H1 (cell line): ENCODE data around the gene ACCSL. TPM values are rescaled to one million over a fixed set of nuclear protein-coding genes. Genes with fewer than 3 reads are reported as not detected.

Experiments used
- CTCF ChIA-PET: fragments of 300-600 bp; sonication (Branson Sonifier 250); formaldehyde crosslinking; loops from one replicate; lab custom pipeline; 2021; ENCODE audit not compliant: partially characterized antibody; lab: Charles Lee
- POLR2A ChIA-PET: fragments of 300-600 bp; sonication (Branson Sonifier 250); formaldehyde crosslinking; loops from one replicate; lab custom pipeline; 2021; ENCODE audit warnings: inconsistent platforms; ENCODE audit not compliant: partially characterized antibody; lab: Charles Lee
- DNase-seq, 2 experiments: peaks; one replicate each; pipeline versions ENCODE4 v3.0.0 to v3.0.0-alpha.2; 2010 to 2022; ENCODE audit warnings: low spot score in 2 of 2, low read depth in 1 of 2, mixed read lengths in 1 of 2
- FAIRE-seq: peaks from 2 replicates; lab custom pipeline; 2011; peaks lifted over from hg19 to GRCh38; lab: Jason Lieb, UNC
- H2AFZ ChIP-seq: 2 replicates; pipeline ENCODE4 v1.8.1; 2012; ENCODE audit warnings: low read length, inconsistent platforms
- H2AK5ac ChIP-seq: 2 replicates; pipeline ENCODE4 v1.6.1; 2013; ENCODE audit warnings: low read depth, low read length
- H2BK120ac ChIP-seq: replicated peaks from 2 replicates; pipeline ENCODE3; 2013; ENCODE audit warnings: low read depth, low read length, inconsistent platforms
- H2BK12ac ChIP-seq: 2 replicates; pipeline ENCODE4 v1.6.1; 2013; ENCODE audit warnings: low read depth, low read length
- H2BK15ac ChIP-seq: 2 replicates; pipeline ENCODE4 v1.6.1; 2013; ENCODE audit warnings: low read length
- H2BK20ac ChIP-seq: 2 replicates; pipeline ENCODE4 v1.6.1; 2013; ENCODE audit warnings: low read length
- H2BK5ac ChIP-seq: 2 replicates; pipeline ENCODE4 v1.6.1; 2013; ENCODE audit warnings: low read depth, low read length
- H3K14ac ChIP-seq: 2 replicates; pipeline ENCODE4 v1.6.1; 2013; ENCODE audit warnings: inconsistent platforms; ENCODE audit not compliant: insufficient read length
- H3K18ac ChIP-seq: 2 replicates; pipeline ENCODE4 v1.6.1; 2013; ENCODE audit warnings: low read length; ENCODE audit errors: extremely low read depth
- H3K23ac ChIP-seq: 2 replicates; pipeline ENCODE4 v1.6.1; 2013; ENCODE audit warnings: inconsistent platforms; ENCODE audit not compliant: insufficient read length
- H3K23me2 ChIP-seq: 2 replicates; pipeline ENCODE4 v1.6.1; 2013; ENCODE audit warnings: low read depth, low read length
- H3K27ac ChIP-seq: 2 replicates; pipeline ENCODE4 v1.6.1; 2011; ENCODE audit warnings: low read depth, low read length, inconsistent platforms
- H3K27me3 ChIP-seq, 4 experiments: replicated peaks in 1 of 4; 1 replicate in 1 of 4; 2 replicates in 3 of 4; pipeline versions ENCODE4 v1.6.1 to v1.8.1; 2011 to 2013; ENCODE audit warnings: low read length in 3 of 4, mild to moderate bottlenecking in 3 of 4, inconsistent platforms in 2 of 4, mixed read lengths in 2 of 4, moderate library complexity in 1 of 4; ENCODE audit not compliant: control insufficient read depth in 3 of 4, insufficient read depth in 3 of 4; ENCODE audit errors: extremely low read depth in 1 of 4
- H3K36me3 ChIP-seq, 4 experiments: 2 replicates each; pipeline versions ENCODE4 v1.6.1 to v1.8.1; 2011 to 2013; ENCODE audit warnings: mild to moderate bottlenecking in 4 of 4, low read length in 3 of 4, moderate library complexity in 2 of 4, control low read depth in 1 of 4, inconsistent platforms in 1 of 4; ENCODE audit not compliant: insufficient read depth in 4 of 4, control insufficient read depth in 2 of 4
- H3K4ac ChIP-seq: replicated peaks from 2 replicates; pipeline ENCODE3; 2013; ENCODE audit warnings: low read length, low read depth, mixed read lengths, inconsistent platforms; ENCODE audit not compliant: insufficient read length
- H3K4me1 ChIP-seq, 4 experiments: replicated peaks in 1 of 4; 1 replicate in 1 of 4; 2 replicates in 3 of 4; pipeline versions ENCODE4 v1.6.1 to v1.8.1; 2011 to 2013; ENCODE audit warnings: low read length in 3 of 4, inconsistent platforms in 2 of 4, mixed read lengths in 1 of 4; ENCODE audit not compliant: insufficient read depth in 4 of 4, control insufficient read depth in 3 of 4
- H3K4me2 ChIP-seq, 2 experiments: 2 replicates each; pipeline versions ENCODE4 v1.6.1 to v1.8.1; 2011 to 2013; ENCODE audit warnings: low read depth in 2 of 2, low read length in 2 of 2, control low read depth in 1 of 2, inconsistent platforms in 1 of 2, mild to moderate bottlenecking in 1 of 2; ENCODE audit not compliant: insufficient read depth in 1 of 2
- H3K4me3 ChIP-seq, 4 experiments: fragments of 200-600, 300-600 bp in 1 of 4; sonication (generic), shearing (Covaris generic), sonication (Bioruptor Twin) in 1 of 4; 2 replicates each; pipeline versions ENCODE4 v1.5.1 to v1.8.1; 2011 to 2016; ENCODE audit warnings: low read length in 4 of 4, low read depth in 3 of 4, control low read depth in 2 of 4, inconsistent platforms in 2 of 4, mild to moderate bottlenecking in 2 of 4, mixed read lengths in 1 of 4, moderate library complexity in 1 of 4; ENCODE audit not compliant: insufficient read depth in 2 of 4; ENCODE audit errors: extremely low read depth in 1 of 4
- H3K56ac ChIP-seq: replicated peaks from 2 replicates; pipeline ENCODE3; 2013; ENCODE audit warnings: low read depth, mild to moderate bottlenecking, mixed read lengths, low read length, inconsistent platforms; ENCODE audit not compliant: insufficient read length
- H3K79me1 ChIP-seq: 2 replicates; pipeline ENCODE4 v1.6.1; 2013; ENCODE audit warnings: low read depth, low read length, control low read depth
- H3K79me2 ChIP-seq, 2 experiments: 2 replicates each; pipeline versions ENCODE4 v1.6.1 to v1.8.1; 2012 to 2013; ENCODE audit warnings: low read length in 2 of 2, mild to moderate bottlenecking in 2 of 2, inconsistent platforms in 1 of 2; ENCODE audit not compliant: insufficient read depth in 2 of 2, control insufficient read depth in 1 of 2
- H3K9ac ChIP-seq, 4 experiments: replicated peaks in 1 of 4; 1 replicate in 1 of 4; 2 replicates in 3 of 4; pipeline versions ENCODE4 v1.6.1 to v1.8.1; 2011 to 2013; ENCODE audit warnings: low read depth in 3 of 4, low read length in 3 of 4, control low read depth in 2 of 4, mild to moderate bottlenecking in 2 of 4, moderate library complexity in 2 of 4, inconsistent platforms in 1 of 4; ENCODE audit errors: extremely low read depth in 1 of 4
- H3K9me3 ChIP-seq, 2 experiments: 2 replicates each; pipeline versions ENCODE4 v1.6.1 to v1.8.1; 2012 to 2013; ENCODE audit warnings: mild to moderate bottlenecking in 2 of 2, moderate library complexity in 2 of 2, control low read depth in 1 of 2, inconsistent platforms in 1 of 2, low read depth in 1 of 2, low read length in 1 of 2, mixed read lengths in 1 of 2; ENCODE audit not compliant: insufficient read depth in 2 of 2
- H4K20me1 ChIP-seq, 2 experiments: replicated peaks in 1 of 2; 2 replicates each; pipeline versions ENCODE3 to v1.8.1; 2011 to 2013; ENCODE audit warnings: inconsistent platforms in 2 of 2, low read length in 2 of 2, mild to moderate bottlenecking in 1 of 2; ENCODE audit not compliant: insufficient read depth in 2 of 2, control insufficient read depth in 1 of 2
- H4K5ac ChIP-seq: 2 replicates; pipeline ENCODE4 v1.6.1; 2013; ENCODE audit warnings: low read length, low read depth, mixed read lengths, inconsistent platforms; ENCODE audit not compliant: insufficient read length
- H4K8ac ChIP-seq: 2 replicates; pipeline ENCODE4 v1.8.0; 2013; ENCODE audit warnings: mild to moderate bottlenecking, moderate library complexity, low read length, inconsistent platforms; ENCODE audit not compliant: insufficient read depth; ENCODE audit errors: extremely low read depth
- H4K91ac ChIP-seq: replicated peaks from 2 replicates; pipeline ENCODE3; 2013; ENCODE audit warnings: low read length, mixed read lengths, inconsistent platforms; ENCODE audit not compliant: insufficient read length
- BCL11A ChIP-seq, 2 experiments: IDR thresholded peaks; one replicate each; pipeline ENCODE4 v1.6.1; 2011; ENCODE audit warnings: low read depth in 2 of 2, low read length in 2 of 2, mild to moderate bottlenecking in 2 of 2
- BRCA1 ChIP-seq: IDR thresholded peaks from 2 replicates; pipeline ENCODE4 v1.6.1; 2012; ENCODE audit warnings: low read depth, low read length, improper control_type of control experiment
- CTBP2 ChIP-seq: IDR thresholded peaks from 2 replicates; pipeline ENCODE4 v1.7.0; 2011; ENCODE audit warnings: borderline replicate concordance, mild to moderate bottlenecking, moderate library complexity, mixed read lengths, low read length; ENCODE audit not compliant: insufficient read depth, insufficient read length
- FOSL1 ChIP-seq: IDR thresholded peaks from 2 replicates; pipeline ENCODE4 v1.6.1; 2011; ENCODE audit warnings: mild to moderate bottlenecking, low read depth, low read length, moderate library complexity; ENCODE audit not compliant: insufficient read depth
- GABPA ChIP-seq: IDR thresholded peaks from 2 replicates; pipeline ENCODE4 v1.6.1; 2011; ENCODE audit warnings: mild to moderate bottlenecking, low read length, moderate library complexity, borderline replicate concordance; ENCODE audit not compliant: insufficient read depth
- NANOG ChIP-seq: IDR thresholded peaks from 2 replicates; pipeline ENCODE4 v1.6.1; 2011; ENCODE audit warnings: low read length, low read depth, mild to moderate bottlenecking, inconsistent platforms; ENCODE audit not compliant: insufficient read depth, poor library complexity, severe bottlenecking
- NRF1 ChIP-seq: IDR thresholded peaks from 2 replicates; pipeline ENCODE4 v1.6.1; 2011; ENCODE audit warnings: mild to moderate bottlenecking, low read depth, low read length, improper control_type of control experiment
- POLR2AphosphoS5 ChIP-seq: IDR thresholded peaks from 2 replicates; pipeline ENCODE4 v1.6.1; 2011; ENCODE audit warnings: low read depth, low read length
- SP2 ChIP-seq: IDR thresholded peaks from 2 replicates; pipeline ENCODE4 v1.6.1; 2012; ENCODE audit warnings: mild to moderate bottlenecking, low read length, inconsistent platforms
- SUZ12 ChIP-seq: fragments of 200-600 bp; sonication (generic); IDR thresholded peaks from 2 replicates; pipeline ENCODE4 v1.6.1; 2012; ENCODE audit warnings: mild to moderate bottlenecking, inconsistent platforms, low read length, moderate library complexity, mixed read lengths
- YY1 ChIP-seq: IDR thresholded peaks from 2 replicates; pipeline ENCODE4 v1.6.1; 2011; ENCODE audit warnings: low read depth, mild to moderate bottlenecking, low read length
- WGBS, 2 experiments: shearing (Covaris generic) in 1 of 2; methylation state at CpG; one replicate each; pipeline versions ENCODE4 v1.1.6 to v1.1.7; 2013 to 2015; ENCODE audit warnings: low lambda C conversion rate in 2 of 2, mixed read lengths in 2 of 2, inconsistent platforms in 1 of 2, low coverage in 1 of 2, missing lambda C conversion rate in 1 of 2; ENCODE audit not compliant: insufficient replicate concordance in 2 of 2, insufficient coverage in 1 of 2, insufficient read length in 1 of 2; ENCODE audit errors: extremely low coverage in 1 of 2, missing lambda C conversion rate in 1 of 2; 5-methylcytosine and 5-hydroxymethylcytosine counted together
- polyA plus RNA-seq, 7 experiments: library from polyadenylated mRNA; depleted of rRNA in 3 of 7; stranded (reverse) in 5 of 7; unstranded in 2 of 7; fragments of >200 nt in 5 of 7; fragments of 200-250 nt in 2 of 7; gene quantifications; 1 replicate in 5 of 7; 2 replicates in 1 of 7; 4 replicates in 1 of 7; pipeline versions ENCODE4 v1.2.1 to v1.2.3, GENCODE V29; 2011 to 2013; ENCODE audit warnings: missing spikeins in 2 of 7, mixed read lengths in 2 of 7
- total RNA-seq: library from RNA; stranded (reverse); fragmentation: NEBNext Ultra II Directional; extraction: Animal tissue kit (Norgen Biotek cat#: 25700); gene quantifications from 2 replicates; pipeline ENCODE4 v1.2.1, GENCODE V29; 2021

The ACCSL gene
- total and polyA plus RNA-seq, 2 of the 8 experiments (the other 6 are each of a cell fraction or from before 2014, with no cell fraction given), result not detected

DNA sequence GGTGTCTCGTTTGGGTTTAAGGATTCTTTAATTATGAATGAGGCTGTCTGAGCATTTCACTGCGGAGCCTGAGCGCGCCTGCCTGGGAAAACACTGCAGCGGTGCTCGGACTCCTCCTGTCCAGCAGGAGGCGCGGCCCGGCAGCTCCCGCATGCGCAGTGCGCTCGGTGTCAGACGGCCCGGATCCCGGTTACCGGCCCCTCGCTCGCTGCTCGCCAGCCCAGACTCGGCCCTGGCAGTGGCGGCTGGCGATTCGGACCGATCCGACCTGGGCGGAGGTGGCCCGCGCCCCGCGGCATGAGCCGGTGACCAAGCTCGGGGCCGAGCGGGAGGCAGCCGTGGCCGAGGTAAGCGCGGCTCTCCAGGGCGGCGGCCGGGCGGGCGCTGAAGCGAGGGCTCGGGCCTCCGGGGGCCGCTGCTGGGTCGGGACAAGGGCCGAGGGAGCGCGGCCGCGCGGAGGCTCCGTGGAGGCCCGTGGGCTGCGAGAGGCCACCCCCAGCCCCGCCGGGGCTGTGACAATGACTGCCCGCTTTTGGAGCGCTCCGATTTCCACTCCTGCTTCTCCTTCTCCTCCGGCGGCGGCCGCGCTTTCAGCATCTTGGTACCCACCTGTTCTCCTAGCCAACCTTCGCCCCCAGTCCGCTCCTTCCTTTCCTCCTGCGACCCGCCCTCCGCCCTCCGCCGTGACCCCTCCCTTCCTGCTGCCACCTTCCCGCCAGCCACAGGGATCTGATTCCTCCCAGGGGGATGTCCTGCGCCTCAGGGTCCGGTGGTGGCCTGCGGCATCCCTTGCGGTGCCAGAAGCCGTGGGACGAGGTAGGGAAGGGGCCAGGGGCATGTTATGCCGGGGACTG is 48.0 kb downstream of the ACCSL start, which contains the start of gene EXT2:
EXT2 (plus strand) TSS at position 173 of the 854 bp plus-strand sequence. CDS start 12,035 bp downstream, outside the sequence.
- peak in 1 of 2 experiments; percentile 94 for DNase-seq
- FAIRE-seq, result no peak
- peaks cover 0 to 6% of the 10 kb centered on the region in 2 experiments; a peak in 2 of 4 replicates for H3K79me2 ChIP-seq
- TF ChIP-seq NRF1, result peak; percentile 85
- TF ChIP-seq BRCA1, result no peak
- no peak for TF ChIP-seq YY1
- no peak for TF ChIP-seq CTBP2
- no peak for TF ChIP-seq NANOG
- no peak for TF ChIP-seq SUZ12
- TF ChIP-seq FOSL1, result no peak
- no peak; the same call in 1 of the 2 replicates for TF ChIP-seq GABPA
- TF ChIP-seq SP2, result no peak
- TF ChIP-seq BCL11A (IDR thresholded peaks at IDR 0.05; ENCODE audit: low read depth in 2 of 2, low read length in 2 of 2), result no peak
- TF ChIP-seq POLR2AphosphoS5, result no peak

More for the DNA sequence above, 48.0 kb downstream of the ACCSL start, which contains the start of gene EXT2:
- Histone ChIP-seq H3K4me1 (peaks cover 0 to 1% (median 0%) of the 10 kb centered on the region in 4 experiments; a peak in 1 of 7 replicates), H2BK20ac (no peak within 1 kb of the TSS), H4K8ac (peak within 1 kb of the TSS; percentile 82), H3K14ac (no peak within 1 kb of the TSS), H3K9ac (peak within 1 kb of the TSS in 2 of 4 experiments; percentile 44 to 67; a peak in 3 of 7 replicates), H3K18ac (no peak within 1 kb of the TSS), H2BK12ac (no peak within 1 kb of the TSS), H3K27ac (no peak within 1 kb of the TSS), H3K27me3 (no peaks in the 10 kb centered on the region), H3K23ac (no peak within 1 kb of the TSS), H4K91ac (no peak within 1 kb of the TSS), H2BK120ac (no peak within 1 kb of the TSS), H2BK5ac (no peak within 1 kb of the TSS), H3K4me3 (peak within 1 kb of the TSS; percentile 64 to 88 (median 70)), H3K4me2 (peak within 1 kb of the TSS; percentile 60 to 94), H3K36me3 (no peaks in the 10 kb centered on the region), H3K56ac (no peak within 1 kb of the TSS), H3K4ac (no peak within 1 kb of the TSS), H3K9me3 (no peaks in the 10 kb centered on the region), H2AFZ (no peak within 1 kb of the TSS; the same call in 1 of the 2 replicates), H3K79me1 (no peaks in the 10 kb centered on the region), H4K5ac (no peak within 1 kb of the TSS), H3K23me2 (peaks cover 4% of the 10 kb centered on the region; the same call in 1 of the 2 replicates), H2AK5ac (no peak within 1 kb of the TSS), H2BK15ac (no peak within 1 kb of the TSS), H4K20me1 (peaks cover 0 to 3% of the 10 kb centered on the region in 2 experiments)
- 3% methylated on average over 58 of the region's 83 CpGs; no CpG with 5 or more reads in 1 of the 2 experiments for WGBS, 2 experiments
- POLR2A ChIA-PET, result interaction anchor here (0.9 to 1.0 kb wide), 2 partner anchors 9 to 24 kb away, joined by 3 to 5 read pairs; no protein-coding TSS in a partner anchor
- CTCF ChIA-PET, result interaction anchor here (0.6 to 5.0 kb wide), 25 partner anchors 9 to 441 kb away, joined by 3 to 49 read pairs (median 4); partner anchors contain the start of gene ACCS
